ENCODE data around the gene PSMB2.

GRCh38 chr1:35661474-35661795 lies 20.1 kb upstream of the PSMB2 start:
- TF ChIP-seq, protein P1, sequence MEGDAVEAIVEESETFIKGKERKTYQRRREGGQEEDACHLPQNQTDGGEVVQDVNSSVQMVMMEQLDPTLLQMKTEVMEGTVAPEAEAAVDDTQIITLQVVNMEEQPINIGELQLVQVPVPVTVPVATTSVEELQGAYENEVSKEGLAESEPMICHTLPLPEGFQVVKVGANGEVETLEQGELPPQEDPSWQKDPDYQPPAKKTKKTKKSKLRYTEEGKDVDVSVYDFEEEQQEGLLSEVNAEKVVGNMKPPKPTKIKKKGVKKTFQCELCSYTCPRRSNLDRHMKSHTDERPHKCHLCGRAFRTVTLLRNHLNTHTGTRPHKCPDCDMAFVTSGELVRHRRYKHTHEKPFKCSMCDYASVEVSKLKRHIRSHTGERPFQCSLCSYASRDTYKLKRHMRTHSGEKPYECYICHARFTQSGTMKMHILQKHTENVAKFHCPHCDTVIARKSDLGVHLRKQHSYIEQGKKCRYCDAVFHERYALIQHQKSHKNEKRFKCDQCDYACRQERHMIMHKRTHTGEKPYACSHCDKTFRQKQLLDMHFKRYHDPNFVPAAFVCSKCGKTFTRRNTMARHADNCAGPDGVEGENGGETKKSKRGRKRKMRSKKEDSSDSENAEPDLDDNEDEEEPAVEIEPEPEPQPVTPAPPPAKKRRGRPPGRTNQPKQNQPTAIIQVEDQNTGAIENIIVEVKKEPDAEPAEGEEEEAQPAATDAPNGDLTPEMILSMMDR (IDR thresholded peaks at IDR 0.05; ENCODE audit: low read depth, low read length) = no peak
- TF ChIP-seq EZH2phosphoT487 (IDR thresholded peaks at IDR 0.05; ENCODE audit: low read depth) = no peak
